Right ventricle myocardium superior (tissue), 1 donor: ENCODE results near the gene PTPN5. TPM values are rescaled to one million over a fixed set of nuclear protein-coding genes. Genes with fewer than 3 reads are reported as not detected.

Experiments
- ATAC-seq: fragments of 200-7000 bp; cut with Tn5 transposase; one replicate; pipeline ENCODE4 v1.9.1; 2020; ENCODE audit warnings: mild to moderate bottlenecking; ENCODE audit not compliant: poor library complexity
- DNase-seq: peaks from one replicate; pipeline ENCODE4 v3.0.0-alpha.2; 2020
- intact Hi-C: fragments of 100-400 bp; cut with DNase I; formaldehyde crosslinking; loops from one replicate; pipeline ENCODE4 v1.11.2; 2022
- total RNA-seq: library from RNA; stranded (reverse); fragmentation: NEBNext Ultra II Directional; extraction: Animal tissue kit (Norgen Biotek cat#: 25700); gene quantifications from one replicate; pipeline ENCODE4 v1.2.1, GENCODE V29; 2021
- donor health status: DM: no; HTN: yes; CAD: no; lungs with severe emphysema.

Gene PTPN5
- total RNA-seq, 1 donor from 2014 or later, result 1.0 TPM

DNA sequence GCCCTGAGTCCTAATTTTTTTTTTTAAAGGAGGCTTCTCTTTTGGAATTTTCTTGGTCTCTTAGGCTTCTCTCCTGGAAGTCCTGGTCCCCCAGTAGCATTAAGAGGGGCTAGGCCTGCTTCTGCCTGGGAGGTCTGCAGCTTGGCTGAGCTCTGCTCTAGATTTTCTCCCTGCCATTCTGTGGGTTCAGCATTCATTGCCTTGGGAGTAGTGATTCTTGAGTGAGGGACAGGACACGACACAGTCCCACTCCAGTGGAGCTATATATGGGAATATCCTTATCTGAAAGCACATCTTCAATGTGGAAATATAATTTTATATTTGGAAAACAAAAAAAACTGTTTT lies 69.3 kb downstream of the PTPN5 start:
- DNase-seq, result no peak
- ATAC-seq, result no peak
- intact Hi-C loops, result no loop called here

DNA sequence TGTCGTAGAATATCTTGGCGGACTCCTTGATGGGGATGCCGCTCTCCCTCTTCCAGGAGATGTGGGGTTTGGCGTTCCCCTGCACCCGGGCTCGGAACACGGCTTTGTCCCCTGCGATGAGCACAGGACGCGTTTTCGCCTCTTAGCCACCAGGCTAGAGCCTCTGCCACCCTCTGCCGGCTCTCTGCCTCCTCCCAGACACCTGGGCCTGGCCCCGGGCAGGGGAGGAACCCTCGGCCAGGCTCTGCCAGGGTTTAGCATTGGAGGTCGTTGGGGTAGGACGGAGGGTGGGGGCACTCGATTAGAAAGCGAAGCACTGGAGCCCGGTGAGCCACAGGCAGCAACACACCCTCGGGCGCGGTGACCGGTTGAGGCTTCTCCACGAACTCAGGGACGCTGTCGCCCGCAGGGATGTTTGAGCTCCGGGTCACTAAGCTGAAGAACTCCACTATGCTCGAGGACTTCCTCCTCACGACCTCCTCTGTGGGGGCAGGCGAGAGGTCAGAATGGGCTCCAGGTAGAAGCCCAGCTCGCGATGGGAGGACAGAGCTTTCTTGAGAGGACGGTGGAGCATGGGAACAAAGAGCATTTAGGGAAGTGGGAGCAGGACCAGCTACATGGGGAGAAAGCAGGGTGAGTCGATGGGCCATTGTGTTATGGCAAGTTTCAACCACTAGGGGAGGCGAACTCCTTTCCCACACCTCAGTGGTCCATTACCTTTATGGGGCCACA lies 69.9 kb downstream of the PTPN5 start:
- DNase-seq, result no peak
- intact Hi-C loops, result no loop called here
- peak; percentile 85 for ATAC-seq

DNA sequence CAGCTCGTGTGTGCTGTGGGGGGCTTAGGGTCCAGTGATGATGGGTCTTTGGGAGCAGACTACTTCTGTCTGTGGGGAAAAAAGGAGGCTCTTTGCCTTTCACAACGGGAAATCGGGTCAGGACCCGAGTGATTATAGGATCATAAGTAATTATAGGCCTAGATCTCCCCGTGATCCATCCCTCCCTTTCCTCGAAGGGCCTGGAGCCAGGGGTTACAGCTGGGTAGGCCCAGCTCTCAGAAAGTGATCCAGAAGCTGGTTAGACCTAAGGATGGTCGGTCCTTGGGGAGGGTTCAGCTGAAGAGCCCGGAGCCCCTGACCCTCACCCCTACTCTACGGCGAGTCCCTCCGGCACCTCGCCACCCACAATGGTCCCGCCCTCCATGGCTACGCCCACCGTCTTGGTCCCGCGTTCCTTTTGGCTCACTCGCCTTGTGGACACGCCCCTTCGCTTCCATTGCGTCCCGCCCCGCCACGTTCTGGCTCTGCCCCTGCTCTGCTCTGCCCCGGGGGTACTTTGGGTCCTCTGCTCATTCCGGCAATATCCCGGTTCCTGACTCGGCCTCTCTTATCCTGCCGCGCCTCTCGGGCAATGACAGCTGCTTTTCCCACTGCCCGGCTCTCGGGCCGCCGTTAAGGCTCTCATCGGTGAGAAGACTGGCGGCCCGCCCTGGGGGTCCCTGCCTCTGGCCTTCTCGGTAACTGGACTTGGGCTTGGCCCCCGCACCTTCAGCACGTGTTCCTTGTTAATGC lies 70.6 kb downstream of the PTPN5 start:
- peak; percentile 90 for DNase-seq
- peak; percentile 98 for ATAC-seq
- intact Hi-C loops, result no loop called here

DNA sequence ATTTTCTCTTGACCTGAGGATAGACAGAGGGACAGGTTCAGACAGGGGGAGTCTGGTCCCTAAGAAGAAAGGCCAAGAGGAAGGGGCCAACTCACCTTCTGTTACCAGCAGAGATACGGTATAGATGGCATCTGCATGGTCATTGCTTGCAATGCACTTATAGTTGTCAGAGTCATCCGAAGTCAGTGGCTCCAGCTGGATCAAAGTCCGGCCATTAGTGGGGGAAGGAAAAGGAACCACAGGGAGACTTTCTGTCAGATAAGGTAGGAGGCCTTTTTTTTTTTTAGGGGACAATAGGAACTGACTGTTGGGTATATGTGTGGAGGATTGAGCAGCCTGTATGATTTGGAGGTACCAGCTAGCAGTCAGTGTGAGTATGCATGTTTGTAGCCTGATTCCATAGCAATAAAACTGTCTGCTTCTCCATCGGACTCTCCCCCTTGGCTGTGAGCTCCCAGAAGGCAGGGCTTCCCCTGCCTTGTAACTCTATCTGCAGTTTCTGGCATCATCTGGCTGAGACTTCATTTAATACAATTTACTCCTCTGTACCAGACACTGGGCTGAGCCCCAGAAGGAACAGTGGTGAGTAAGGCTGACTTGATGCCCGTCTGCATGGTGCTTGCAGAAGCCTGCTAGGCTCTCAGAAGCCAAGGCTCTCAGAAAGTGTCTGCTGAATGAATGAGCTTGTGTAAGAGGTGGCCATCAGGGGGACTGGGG lies 71.3 kb downstream of the PTPN5 start:
- intact Hi-C loops, result no loop called here
- ATAC-seq (no peak), DNase-seq (no peak)

DNA sequence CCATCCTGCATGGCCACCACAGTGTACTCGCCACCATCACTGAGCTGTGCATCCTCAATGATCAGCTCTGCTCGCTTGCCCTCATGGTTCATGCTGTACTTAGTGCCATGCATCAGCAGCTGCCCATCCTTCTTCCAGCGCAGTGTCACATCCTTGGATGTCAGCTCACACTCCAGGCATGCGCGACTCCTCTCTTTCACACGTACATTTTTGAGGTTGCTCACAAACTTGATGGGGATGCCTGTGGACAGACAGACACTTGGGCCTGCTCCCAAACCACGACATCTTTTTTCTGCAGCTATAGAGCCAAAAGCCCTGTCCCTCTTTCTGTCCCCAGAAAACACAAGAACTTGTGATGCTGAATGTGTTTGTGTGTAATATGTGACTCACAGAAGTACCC lies 76.1 kb downstream of the PTPN5 start:
- intact Hi-C loops, result no loop called here
- DNase-seq, result no peak

DNA sequence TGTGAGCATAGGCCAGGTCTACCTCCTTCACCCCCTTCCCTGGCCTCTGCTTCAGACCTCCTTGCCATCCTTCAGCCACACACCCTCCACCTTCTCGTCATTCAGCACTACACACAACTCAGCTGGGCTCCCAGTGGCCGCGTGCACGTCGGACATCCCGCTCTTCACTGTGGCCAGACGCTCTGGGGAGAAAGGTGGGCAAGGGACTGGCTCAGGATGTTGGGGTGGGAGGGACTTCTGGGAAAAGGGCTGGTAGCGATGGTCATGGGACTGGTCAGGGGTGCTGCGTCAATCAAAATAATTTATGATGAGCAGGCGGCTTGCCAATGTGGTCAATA lies 77.2 kb downstream of the PTPN5 start:
- intact Hi-C loops, result no loop called here
- no peak for ATAC-seq

More for the DNA sequence above, 76.1 kb downstream of the PTPN5 start:
- ATAC-seq, result no peak

DNA sequence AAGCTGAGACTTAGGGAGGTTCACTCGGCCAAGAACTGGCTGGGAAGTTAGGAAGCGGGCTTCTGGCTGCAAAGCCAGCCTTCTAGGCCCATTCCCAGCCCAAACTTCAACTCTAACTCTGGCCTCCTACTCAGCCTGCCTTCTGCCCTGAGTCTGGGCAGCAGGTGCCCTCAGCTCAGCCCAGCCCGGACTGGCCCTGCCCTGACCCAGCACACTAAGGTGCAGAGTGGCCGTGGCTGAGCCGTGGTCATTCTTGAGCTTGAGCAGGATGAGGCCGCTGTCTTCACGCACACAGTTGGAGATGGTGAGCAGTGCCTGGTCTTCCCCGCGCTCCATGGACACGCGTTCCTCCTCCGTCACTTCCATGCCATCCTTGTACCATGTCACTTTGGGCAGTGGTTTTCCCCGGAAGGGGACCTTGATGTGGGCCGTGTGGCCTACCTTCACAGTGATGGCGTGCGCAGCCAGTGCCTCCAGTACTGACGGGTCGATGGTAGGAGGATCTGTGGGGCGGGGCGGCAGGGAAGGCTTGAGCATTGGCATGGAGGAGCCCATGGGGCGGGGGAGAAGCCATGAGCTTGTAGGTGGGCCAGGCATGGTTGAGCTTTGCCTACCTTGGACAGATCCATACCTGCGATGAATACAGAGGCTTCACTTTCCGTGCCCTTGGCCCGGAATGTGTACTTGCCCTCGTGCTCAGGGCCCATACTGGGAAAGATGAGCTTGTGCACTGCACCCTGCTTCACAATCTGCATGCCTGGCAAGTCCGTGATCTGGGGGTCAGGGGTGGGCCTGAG lies 77.8 kb downstream of the PTPN5 start:
- DNase-seq (no peak), ATAC-seq (no peak)

More for the DNA sequence above, 77.2 kb downstream of the PTPN5 start:
- DNase-seq, result no peak

DNA sequence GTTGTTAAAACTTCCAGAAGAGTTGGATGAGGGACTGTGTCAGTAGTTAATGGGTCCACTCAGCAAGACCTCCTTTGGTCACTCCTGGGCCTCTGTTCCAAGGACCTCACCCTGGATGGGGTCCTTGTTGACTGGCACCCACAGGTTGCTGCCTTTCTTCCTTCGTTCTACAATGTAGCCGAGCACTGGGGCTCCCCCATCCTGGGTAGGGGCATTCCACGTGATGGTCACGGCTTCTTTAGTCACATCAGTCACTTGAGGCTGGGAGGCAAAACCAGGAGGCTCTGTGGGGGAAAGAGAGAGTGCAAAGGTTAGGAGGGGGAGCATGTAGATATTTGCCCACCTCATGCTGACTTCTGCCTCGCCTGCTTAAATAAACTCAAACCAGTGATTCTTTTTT lies 81.1 kb downstream of the PTPN5 start:
- intact Hi-C loops, result no loop called here
- ATAC-seq, result no peak
- no peak for DNase-seq

More for the DNA sequence above, 77.8 kb downstream of the PTPN5 start:
- intact Hi-C loops, result no loop called here

DNA sequence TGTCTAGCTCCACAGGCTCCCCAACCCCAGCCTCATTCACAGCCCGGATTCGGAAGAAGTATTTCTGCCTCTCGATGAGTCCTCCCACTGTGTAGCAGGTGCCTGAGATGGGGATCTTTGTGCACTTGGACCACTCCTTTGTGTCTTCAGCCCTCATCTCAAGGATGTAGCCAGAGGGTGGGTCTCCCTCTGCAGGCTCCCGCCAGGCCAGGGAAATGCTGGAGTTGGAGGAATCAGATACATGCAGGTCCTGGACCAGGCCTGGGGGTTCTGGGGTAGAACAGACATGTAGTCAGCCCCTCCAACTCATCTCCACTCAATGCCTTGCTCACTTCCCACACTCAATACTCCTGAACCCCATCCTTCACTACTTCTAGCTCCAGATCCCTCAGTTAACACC lies 82.2 kb downstream of the PTPN5 start:
- ATAC-seq, result no peak
- intact Hi-C loops, result loop anchor here (10.0 kb wide), 1 partner anchor 125 kb away; the partner anchor contains the start of gene UEVLD

DNA sequence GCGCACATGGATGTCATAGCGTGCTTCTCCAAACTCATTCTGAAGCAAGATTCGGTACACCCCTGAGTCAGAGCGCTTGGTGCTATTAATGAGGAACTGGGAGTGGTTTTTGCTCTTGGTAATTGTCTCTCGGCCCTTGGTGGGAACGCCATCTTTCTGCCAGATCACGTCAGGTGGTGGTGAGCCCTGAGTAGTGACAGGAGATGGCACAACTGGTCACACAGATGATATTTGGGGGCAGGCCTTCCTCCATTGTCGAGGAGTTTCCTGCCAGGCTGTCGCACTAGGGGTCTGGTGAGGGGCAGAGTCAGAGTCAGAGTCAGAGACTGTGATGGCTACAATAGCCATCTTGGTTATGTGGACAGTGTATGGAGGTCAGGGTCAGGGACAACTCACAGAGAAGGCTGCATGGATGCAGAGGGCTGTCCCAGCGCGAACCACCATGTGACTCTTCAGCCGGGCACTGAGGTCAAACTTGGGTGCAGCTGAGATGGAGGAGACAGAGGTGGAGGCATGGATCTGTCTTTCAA lies 83.7 kb downstream of the PTPN5 start:
- DNase-seq, result no peak
- ATAC-seq, result no peak
- intact Hi-C loops, result loop anchor here (10.0 kb wide), 1 partner anchor 123 kb away; the partner anchor contains the start of gene UEVLD

More for the DNA sequence above, 82.2 kb downstream of the PTPN5 start:
- DNase-seq, result no peak

DNA sequence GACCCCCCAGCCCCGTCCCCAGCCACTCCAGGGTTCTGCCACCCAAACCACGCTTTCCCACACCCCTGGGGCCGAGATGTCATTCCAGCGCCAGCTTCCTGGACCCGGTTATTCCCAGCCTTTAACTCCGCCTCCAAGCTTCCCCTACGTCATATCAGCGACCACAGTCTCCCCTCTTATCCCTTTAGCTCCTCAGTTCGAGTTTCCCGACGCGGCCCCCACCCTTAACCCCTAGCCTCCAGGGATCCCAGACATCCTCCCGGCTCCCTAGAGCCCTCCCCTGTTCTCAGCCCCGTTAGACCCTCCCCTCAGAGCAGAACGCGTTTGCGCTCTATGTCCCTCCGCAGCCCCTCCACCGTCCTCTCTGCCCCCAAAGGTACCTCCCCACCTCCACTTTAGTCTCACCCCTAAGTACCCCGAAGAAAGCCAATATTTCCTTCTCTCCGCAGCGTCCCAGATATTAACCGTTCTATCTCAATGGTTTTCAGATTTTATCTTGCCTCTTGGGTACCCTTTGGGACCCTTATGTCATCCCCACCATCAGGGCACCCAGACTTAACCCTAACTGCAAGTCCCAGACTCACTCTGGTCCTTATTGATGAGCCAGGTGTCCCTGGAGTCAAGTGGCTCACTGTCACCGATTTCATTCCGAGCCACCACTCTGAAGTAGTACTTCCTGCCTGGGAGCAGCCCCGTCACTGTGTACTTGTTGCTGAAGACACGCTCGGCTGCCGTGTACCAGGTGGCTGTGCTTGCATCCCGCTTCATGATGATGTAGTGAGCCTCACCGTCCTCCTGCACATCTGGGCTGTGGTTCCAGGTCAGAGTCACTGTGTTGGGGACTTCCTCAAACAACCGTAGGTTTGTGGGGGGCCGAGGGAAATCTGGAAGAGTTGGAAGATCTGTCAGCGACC lies 85.0 kb downstream of the PTPN5 start:
- peak; percentile 65 for ATAC-seq
- intact Hi-C loops, result loop anchor here (10.0 kb wide), 1 partner anchor 122 kb away; the partner anchor contains the start of gene UEVLD

DNA sequence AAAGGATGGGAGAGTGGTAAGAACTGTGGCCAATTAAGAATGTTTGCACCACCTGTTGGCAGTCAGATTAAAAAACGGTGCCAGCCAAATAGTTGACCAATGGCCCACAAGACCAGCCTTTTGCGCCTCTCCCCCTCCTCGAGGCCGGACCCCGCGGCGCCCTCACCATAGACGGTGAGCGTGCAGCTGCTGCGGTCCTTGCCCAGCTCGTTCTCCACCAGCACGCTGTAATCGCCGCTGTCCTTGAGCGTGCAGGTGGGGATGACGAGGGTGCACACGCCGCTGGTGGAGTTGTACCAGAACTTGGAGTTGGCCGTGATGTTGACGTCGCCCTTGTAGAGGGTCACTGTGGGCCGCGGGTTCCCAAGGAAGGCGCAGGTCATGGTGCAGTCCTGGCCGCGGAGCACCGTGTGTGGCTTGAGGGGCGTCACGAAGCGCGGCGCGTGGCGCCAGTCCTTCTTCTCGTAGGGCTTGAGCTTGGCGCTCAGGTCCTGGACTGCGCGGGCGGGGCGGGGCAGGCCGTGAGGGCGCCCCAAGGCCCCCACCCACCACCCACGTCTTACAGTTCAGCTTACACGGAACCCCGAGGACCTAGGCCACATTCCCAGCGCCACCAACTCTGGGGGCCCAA lies 85.8 kb downstream of the PTPN5 start:
- peak; percentile 59 for DNase-seq
- peak; percentile 53 for ATAC-seq
- intact Hi-C loops, result loop anchor here (10.0 kb wide), 1 partner anchor 121 kb away; the partner anchor contains the start of gene UEVLD

More for the DNA sequence above, 85.0 kb downstream of the PTPN5 start:
- peak; percentile 67 for DNase-seq

DNA sequence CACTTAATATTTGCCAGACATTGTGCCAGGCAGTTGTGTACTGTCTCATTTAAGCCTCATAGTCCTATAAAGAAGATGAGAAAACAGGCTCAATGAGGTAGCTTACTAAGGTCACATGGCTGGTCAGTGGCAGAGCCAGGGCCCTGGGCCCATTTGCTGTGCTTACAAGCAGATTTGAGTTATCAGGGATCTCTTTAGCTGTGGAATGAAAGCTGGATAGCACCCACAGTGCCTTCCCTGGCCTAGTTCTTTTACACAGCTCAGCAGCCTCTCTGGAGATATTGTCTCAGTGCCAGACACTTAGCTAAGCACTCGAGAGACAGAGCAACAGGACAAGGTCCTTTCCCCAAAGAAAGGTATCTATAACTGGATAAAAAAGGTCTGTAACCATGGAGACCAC lies 86.9 kb downstream of the PTPN5 start:
- intact Hi-C loops, result loop anchor here (10.0 kb wide), 1 partner anchor 120 kb away; the partner anchor contains the start of gene UEVLD
- ATAC-seq (peak; percentile 68), DNase-seq (peak; percentile 75)

DNA sequence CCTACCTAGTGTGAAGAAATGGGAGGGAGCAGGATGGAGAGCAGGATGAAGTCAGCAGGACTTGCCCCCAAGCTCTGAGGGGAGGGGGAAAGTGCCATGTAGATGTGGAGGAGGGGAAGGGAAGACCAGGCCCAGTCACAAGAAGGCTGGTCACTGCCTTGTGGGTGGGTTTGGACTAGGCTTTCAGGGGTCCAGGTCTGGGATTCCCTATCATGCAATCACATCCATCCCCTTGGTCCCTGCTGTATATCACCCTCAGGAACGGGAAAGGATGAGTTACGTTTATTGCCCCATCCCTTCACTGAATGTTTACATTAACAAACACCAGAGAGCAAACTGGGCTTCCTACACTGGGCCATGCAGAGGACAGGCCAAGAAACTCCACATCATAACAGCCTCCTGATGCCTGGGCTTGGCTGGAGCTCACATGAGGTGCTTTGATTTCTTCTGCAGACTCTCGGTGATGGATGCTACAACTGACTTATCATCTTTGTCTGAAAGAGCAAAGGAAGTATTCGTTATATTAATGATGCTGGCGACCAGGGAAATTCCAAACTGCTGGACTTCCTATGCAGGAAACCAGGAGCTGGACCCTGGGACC lies 87.5 kb downstream of the PTPN5 start:
- intact Hi-C loops, result loop anchor here (10.0 kb wide), 1 partner anchor 119 kb away; the partner anchor contains the start of gene UEVLD
- DNase-seq (no peak), ATAC-seq (no peak)

DNA sequence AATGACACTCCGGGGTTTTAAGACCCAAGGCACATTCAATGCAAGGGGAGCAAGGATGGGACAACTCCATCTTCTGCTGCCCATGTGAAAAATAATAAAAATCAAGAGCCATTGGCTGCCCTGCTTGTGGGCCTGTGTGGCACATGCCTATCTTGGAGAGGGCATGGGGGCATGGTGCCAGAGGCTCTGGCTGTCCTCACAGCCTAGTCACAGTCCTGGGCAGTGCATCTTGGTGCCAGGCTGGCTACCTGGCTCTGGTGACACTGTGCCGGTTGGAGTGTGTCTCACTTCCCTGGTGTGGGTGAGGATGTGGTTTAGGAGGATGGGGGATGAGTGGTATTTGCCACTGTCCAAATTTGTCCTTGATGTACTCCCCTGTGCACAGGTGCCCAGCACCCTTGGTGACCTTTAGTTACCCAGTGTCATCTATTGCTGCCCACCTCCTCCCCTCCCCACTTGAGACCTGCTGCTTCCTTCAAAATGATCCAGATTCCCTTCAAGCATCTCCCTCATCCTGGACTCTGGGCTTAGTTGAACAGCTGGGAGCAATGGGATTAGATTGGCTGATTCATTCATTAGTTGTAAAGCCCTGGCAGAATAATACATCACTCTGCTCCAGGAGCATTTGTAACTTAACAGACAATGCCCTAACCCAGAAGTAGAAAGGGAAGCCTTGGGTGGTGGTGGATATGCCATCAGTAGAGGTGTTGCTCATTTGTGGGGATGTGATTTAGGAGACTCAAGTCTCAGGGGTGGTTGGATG lies 88.4 kb downstream of the PTPN5 start:
- intact Hi-C loops, result loop anchor here (10.0 kb wide), 1 partner anchor 118 kb away; the partner anchor contains the start of gene UEVLD
- DNase-seq (peak; percentile 77), ATAC-seq (no peak)
